NCI-H446 (cell line): Measurements from ENCODE around the gene ZDHHC15.
A peak's percentile ranks its signal among the peaks of the same experiment; 100 is the strongest.
"Not testable (repeated sequence)": the region's sequence is repeated elsewhere in the genome, so short reads cannot be mapped to it uniquely, and the experiment has no call there.

Experiments
- DNase-seq, 2 experiments: peaks; one replicate each; lab custom pipeline; 2025; lab: John Stamatoyannopoulos, UW

Gene ZDHHC15

GRCh38 chrX:75522565-75523431, at the start of gene ZDHHC15:
ZDHHC15 (minus strand) TSS chrX:75523037; CDS start chrX:75523024, 13 bp downstream.
- peak; percentile 64 to 83 for DNase-seq

GRCh38 chrX:75560544-75560943, 37.7 kb upstream of the ZDHHC15 start:
- not testable (repeated sequence) for DNase-seq

GRCh38 chrX:75547783-75548182, 24.9 kb upstream of the ZDHHC15 start:
- DNase-seq: peak in 1 of 2 experiments; percentile 32

GRCh38 chrX:75546724-75547511, 24.1 kb upstream of the ZDHHC15 start:
- DNase-seq: no peak

GRCh38 chrX:75544786-75545185, 21.9 kb upstream of the ZDHHC15 start:
- no peak for DNase-seq

- DNase-seq: no peak
These were observed 38.9 kb downstream of the ZDHHC15 start for GRCh38 chrX:75483933-75484332.

- not testable (repeated sequence) for DNase-seq
These were observed 61.1 kb downstream of the ZDHHC15 start for GRCh38 chrX:75461780-75462179.

GRCh38 chrX:75421688-75422230, 101.1 kb downstream of the ZDHHC15 start:
- DNase-seq: no peak

- not testable (repeated sequence) for DNase-seq
These were observed 115.7 kb downstream of the ZDHHC15 start for GRCh38 chrX:75407153-75407552.

GRCh38 chrX:75390470-75390869, 132.4 kb downstream of the ZDHHC15 start:
- no peak for DNase-seq

- DNase-seq: no peak
These were observed 153.1 kb downstream of the ZDHHC15 start for GRCh38 chrX:75369721-75370120.

GRCh38 chrX:75366861-75367260, 156.0 kb downstream of the ZDHHC15 start:
- DNase-seq: no peak

- no peak for DNase-seq
These were observed 157.4 kb downstream of the ZDHHC15 start for GRCh38 chrX:75365243-75365975.

GRCh38 chrX:75361788-75362187, 161.0 kb downstream of the ZDHHC15 start:
- no peak for DNase-seq

GRCh38 chrX:75348601-75349000, 174.2 kb downstream of the ZDHHC15 start:
- not testable (repeated sequence) for DNase-seq

GRCh38 chrX:75337525-75337924, 185.3 kb downstream of the ZDHHC15 start:
- DNase-seq: no peak

- DNase-seq: no peak
These were observed 187.7 kb downstream of the ZDHHC15 start for GRCh38 chrX:75335127-75335458.

GRCh38 chrX:75334407-75335126, 188.3 kb downstream of the ZDHHC15 start:
- not testable (repeated sequence) for DNase-seq

GRCh38 chrX:75327607-75328006, 195.2 kb downstream of the ZDHHC15 start:
- no peak for DNase-seq
